PFSK-1 (cell line): ENCODE measurements around the gene CXCL14.

Experiments used
- FOXP2 ChIP-seq: optimal IDR thresholded peaks from 2 replicates; pipeline ENCODE3; 2011; ENCODE audit warnings: borderline replicate concordance, control low read depth, inconsistent platforms; ENCODE audit not compliant: insufficient read depth; ENCODE audit errors: extremely low read length, extremely low read depth
- POLR2AphosphoS5 ChIP-seq: IDR thresholded peaks from 2 replicates; pipeline ENCODE4 v1.6.1; 2012; ENCODE audit warnings: low read depth, mild to moderate bottlenecking, control low read depth, low read length, moderate library complexity
- REST ChIP-seq, 2 experiments: IDR thresholded peaks; 2 replicates each; pipeline versions ENCODE4 v1.6.1 to v1.8.0; 2011 to 2012; ENCODE audit warnings: low read depth in 2 of 2, low read length in 2 of 2, control low read depth in 1 of 2, inconsistent platforms in 1 of 2, mild to moderate bottlenecking in 1 of 2, moderate library complexity in 1 of 2; ENCODE audit not compliant: insufficient read depth in 1 of 2
- SIN3A ChIP-seq: IDR thresholded peaks from 2 replicates; pipeline ENCODE4 v1.6.1; 2012; ENCODE audit warnings: mild to moderate bottlenecking, low read length, moderate library complexity, borderline replicate concordance; ENCODE audit not compliant: insufficient read depth
- TAF1 ChIP-seq: IDR thresholded peaks from 2 replicates; pipeline ENCODE4 v1.6.1; 2012; ENCODE audit warnings: low read length, control low read depth, borderline replicate concordance; ENCODE audit not compliant: insufficient read depth

CXCL14 gene

GRCh38 chr5:135567661-135568060, 11.1 kb downstream of the CXCL14 start:
- TF ChIP-seq TAF1 (no peak), REST (IDR thresholded peaks at IDR 0.05; ENCODE audit: insufficient read depth in 1 of 2, low read depth in 2 of 2, low read length in 2 of 2) (no peak), FOXP2 (no peak), POLR2AphosphoS5 (no peak), SIN3A (no peak)

- TF ChIP-seq POLR2AphosphoS5, result no peak
- TF ChIP-seq TAF1, result no peak
- TF ChIP-seq REST (IDR thresholded peaks at IDR 0.05; ENCODE audit: insufficient read depth in 1 of 2, low read depth in 2 of 2, low read length in 2 of 2), result no peak
- TF ChIP-seq FOXP2, result no peak
- no peak for TF ChIP-seq SIN3A
Measured at GRCh38 chr5:135566422-135567400, 12.1 kb downstream of the CXCL14 start.

- TF ChIP-seq SIN3A (no peak), TAF1 (no peak), POLR2AphosphoS5 (no peak), REST (IDR thresholded peaks at IDR 0.05; ENCODE audit: insufficient read depth in 1 of 2, low read depth in 2 of 2, low read length in 2 of 2) (no peak), FOXP2 (no peak)
Measured at GRCh38 chr5:135565725-135566421, 12.9 kb downstream of the CXCL14 start.

- no peak for TF ChIP-seq TAF1
- no peak for TF ChIP-seq FOXP2
- TF ChIP-seq REST (IDR thresholded peaks at IDR 0.05; ENCODE audit: insufficient read depth in 1 of 2, low read depth in 2 of 2, low read length in 2 of 2), result no peak
- TF ChIP-seq POLR2AphosphoS5, result no peak
- no peak for TF ChIP-seq SIN3A
Measured at GRCh38 chr5:135565266-135565665, 13.5 kb downstream of the CXCL14 start.
